Caco-2 (cell line): Measurements from ENCODE around the gene NADK. TPM values are rescaled to one million over a fixed set of nuclear protein-coding genes. Genes with fewer than 3 reads are reported as not detected.

Experiments used
- BruUV-seq: library from RNA; stranded (reverse); fragments of 400-500 nt; replicated peaks from 2 replicates; lab custom pipeline; 2021; lab: Mats Ljungman, UMichigan
- CTCF ChIA-PET: fragments of 300-600 bp; sonication (Branson Sonifier 250); formaldehyde crosslinking; loops from one replicate; lab custom pipeline; 2022; ENCODE audit warnings: antibody characterized with exemption; lab: Charles Lee
- POLR2A ChIA-PET: fragments of 300-600 bp; sonication (Branson Sonifier 250); formaldehyde crosslinking; loops from one replicate; lab custom pipeline; 2022; ENCODE audit warnings: antibody characterized with exemption; lab: Charles Lee
- DNase-seq, 2 experiments: peaks; one replicate each; pipeline versions ENCODE4 v3.0.0 to v3.0.0-alpha.2; 2020 to 2022
- H3K27me3 ChIP-seq: replicated peaks from 2 replicates; pipeline ENCODE4 v1.6.0; 2011; ENCODE audit warnings: low read length; ENCODE audit not compliant: control insufficient read depth, insufficient read depth
- H3K36me3 ChIP-seq: 2 replicates; pipeline ENCODE4 v1.5.1; 2011; ENCODE audit warnings: low read length; ENCODE audit not compliant: control insufficient read depth, insufficient read depth
- H3K4me1 ChIP-seq: fragments of 250-450 bp; sonication (Bioruptor Pico); 2 replicates; pipeline ENCODE4 v1.5.1; 2020; ENCODE audit warnings: mild to moderate bottlenecking
- H3K4me3 ChIP-seq: 2 replicates; pipeline ENCODE4 v1.5.1; 2011; ENCODE audit warnings: low read depth, mild to moderate bottlenecking, control low read depth, low read length
- H3K9me3 ChIP-seq: fragments of 250-450 bp; sonication (Bioruptor Pico); 2 replicates; pipeline ENCODE4 v1.5.1; 2020; ENCODE audit warnings: mild to moderate bottlenecking, moderate library complexity
- H3K27ac Mint-ChIP-seq: one replicate; pipeline ENCODE4 v1.8.0; 2022; ENCODE audit warnings: mixed read lengths; ENCODE audit not compliant: unreplicated experiment
- H3K27me3 Mint-ChIP-seq: one replicate; pipeline ENCODE4 v1.8.0; 2022; ENCODE audit warnings: mixed read lengths; ENCODE audit not compliant: insufficient read depth, unreplicated experiment
- H3K36me3 Mint-ChIP-seq: one replicate; pipeline ENCODE4 v1.8.0; 2022; ENCODE audit warnings: mild to moderate bottlenecking, mixed read lengths; ENCODE audit not compliant: insufficient read depth, unreplicated experiment
- H3K4me1 Mint-ChIP-seq: one replicate; pipeline ENCODE4 v1.8.0; 2022; ENCODE audit warnings: low read depth, mixed read lengths; ENCODE audit not compliant: unreplicated experiment
- H3K4me3 Mint-ChIP-seq: one replicate; pipeline ENCODE4 v1.8.0; 2022; ENCODE audit warnings: mild to moderate bottlenecking, moderate library complexity, mixed read lengths; ENCODE audit not compliant: unreplicated experiment
- H3K9me3 Mint-ChIP-seq: one replicate; pipeline ENCODE4 v1.8.0; 2022; ENCODE audit warnings: mixed read lengths; ENCODE audit not compliant: unreplicated experiment
- CTCF ChIP-seq, 2 experiments: fragments of 200-600 bp in 1 of 2; IDR thresholded peaks; 1 replicate in 1 of 2; 2 replicates in 1 of 2; pipeline versions ENCODE4 v1.5.1 to v1.8.0; 2011 to 2022; ENCODE audit warnings: antibody characterized with exemption in 1 of 2, control low read depth in 1 of 2, inconsistent platforms in 1 of 2, low read depth in 1 of 2, low read length in 1 of 2, mild to moderate bottlenecking in 1 of 2, moderate library complexity in 1 of 2; ENCODE audit not compliant: insufficient read depth in 1 of 2, severe bottlenecking in 1 of 2, unreplicated experiment in 1 of 2
- intact Hi-C: fragments of 100-400 bp; cut with micrococcal nuclease; formaldehyde crosslinking; loops from one replicate; pipeline ENCODE4 v1.10.0; 2022; ENCODE audit not compliant: unreplicated experiment
- total RNA-seq: library from RNA; stranded (reverse); gene quantifications from 2 replicates; pipeline ENCODE4 v1.2.3, GENCODE V29; 2022

Gene NADK
- total RNA-seq, 1 experiment from 2014 or later, result 85.8 TPM

GRCh38 chr1:1760345-1760650, 18.0 kb downstream of the NADK start:
- Mint-ChIP-seq H3K4me3 (no peak overlapping the region), H3K4me1 (no peaks in the 10 kb centered on the region), H3K27me3 (no peaks in the 10 kb centered on the region), H3K27ac (no peak overlapping the region), H3K9me3 (no peaks in the 10 kb centered on the region), H3K36me3 (peaks cover 57% of the 10 kb centered on the region)
- intact Hi-C loops, result no loop called here
- DNase-seq, result no peak
- Histone ChIP-seq H3K27me3 (no peaks in the 10 kb centered on the region), H3K9me3 (no peaks in the 10 kb centered on the region), H3K36me3 (peaks cover 2% of the 10 kb centered on the region; the same call in 1 of the 2 replicates), H3K4me1 (no peaks in the 10 kb centered on the region), H3K4me3 (no peak overlapping the region)
- ChIA-PET POLR2A (no interaction called here), CTCF (no interaction called here)
- no peak for TF ChIP-seq CTCF (IDR thresholded peaks at IDR 0.05; ENCODE audit: insufficient read depth in 1 of 2, low read depth in 1 of 2, low read length in 1 of 2, severe bottlenecking in 1 of 2, unreplicated experiment in 1 of 2)
- BruUV-seq, result no TSS peak

GRCh38 chr1:1759456-1760344, 18.6 kb downstream of the NADK start:
- no peaks in the 10 kb centered on the region for H3K27me3 Mint-ChIP-seq
- DNase-seq, result no peak
- Histone ChIP-seq H3K4me3 (no peak overlapping the region), H3K27me3 (no peaks in the 10 kb centered on the region), H3K4me1 (no peaks in the 10 kb centered on the region), H3K36me3 (peaks cover 2% of the 10 kb centered on the region; the same call in 1 of the 2 replicates), H3K9me3 (no peaks in the 10 kb centered on the region)
- ChIA-PET POLR2A (no interaction called here), CTCF (no interaction called here)
- BruUV-seq, result no TSS peak
- no peak overlapping the region for H3K4me3 Mint-ChIP-seq
- no peak for TF ChIP-seq CTCF (IDR thresholded peaks at IDR 0.05; ENCODE audit: insufficient read depth in 1 of 2, low read depth in 1 of 2, low read length in 1 of 2, severe bottlenecking in 1 of 2, unreplicated experiment in 1 of 2)
- no peak overlapping the region for H3K27ac Mint-ChIP-seq
- no peaks in the 10 kb centered on the region for H3K9me3 Mint-ChIP-seq
- intact Hi-C loops, result no loop called here
- peaks cover 54% of the 10 kb centered on the region for H3K36me3 Mint-ChIP-seq
- no peaks in the 10 kb centered on the region for H3K4me1 Mint-ChIP-seq

- no peak for DNase-seq
- Mint-ChIP-seq H3K27me3 (no peaks in the 10 kb centered on the region), H3K4me3 (no peak overlapping the region), H3K36me3 (peaks cover 54% of the 10 kb centered on the region), H3K27ac (no peak overlapping the region), H3K4me1 (no peaks in the 10 kb centered on the region), H3K9me3 (no peaks in the 10 kb centered on the region)
- H3K4me3 ChIP-seq, result no peak overlapping the region
- TF ChIP-seq CTCF (IDR thresholded peaks at IDR 0.05; ENCODE audit: insufficient read depth in 1 of 2, low read depth in 1 of 2, low read length in 1 of 2, severe bottlenecking in 1 of 2, unreplicated experiment in 1 of 2), result no peak
- peaks cover under 1% of the 10 kb centered on the region; the same call in 1 of the 2 replicates for H3K36me3 ChIP-seq
- ChIA-PET CTCF (no interaction called here), POLR2A (no interaction called here)
- no peaks in the 10 kb centered on the region for H3K27me3 ChIP-seq
- no TSS peak for BruUV-seq
- H3K9me3 ChIP-seq, result no peaks in the 10 kb centered on the region
- no peaks in the 10 kb centered on the region for H3K4me1 ChIP-seq
- intact Hi-C loops, result no loop called here
These were observed 19.4 kb downstream of the NADK start for GRCh38 chr1:1758692-1759455.
